HG03025 (cell line): ENCODE results near the gene SCGB3A2.

Experiments used
- ATAC-seq: cut with Tn5 transposase; IDR thresholded peaks from one replicate; pipeline ENCODE4 v1.9.1; 2021; ENCODE audit warnings: mild to moderate bottlenecking, moderate library complexity; ENCODE audit not compliant: unreplicated experiment, low FRiP score

SCGB3A2 gene

DNA sequence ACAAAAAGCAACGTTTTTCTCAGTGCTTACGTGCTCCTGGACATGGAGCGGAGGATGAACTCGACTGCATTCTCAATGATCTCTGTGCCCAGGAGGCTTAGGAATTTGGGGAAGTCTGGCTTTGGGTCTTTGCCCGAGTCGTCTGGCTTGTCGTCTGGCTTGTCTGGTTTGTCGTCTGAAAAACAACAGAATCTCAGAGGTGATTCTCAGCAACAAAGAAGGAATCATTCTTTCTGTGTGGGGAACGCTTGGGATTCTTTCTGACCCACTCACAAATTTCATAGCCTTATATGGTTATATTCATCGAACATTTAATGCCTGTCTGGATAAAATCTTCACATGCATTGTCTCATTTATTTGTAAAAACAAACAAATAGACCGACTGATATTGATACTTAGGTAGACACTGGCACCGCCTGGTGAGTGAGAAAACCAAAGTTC lies 23.1 kb downstream of the SCGB3A2 start:
- ATAC-seq: no peak

- no peak for ATAC-seq
Measured at GRCh38 chr5:147902609-147903115, 24.2 kb downstream of the SCGB3A2 start.

DNA sequence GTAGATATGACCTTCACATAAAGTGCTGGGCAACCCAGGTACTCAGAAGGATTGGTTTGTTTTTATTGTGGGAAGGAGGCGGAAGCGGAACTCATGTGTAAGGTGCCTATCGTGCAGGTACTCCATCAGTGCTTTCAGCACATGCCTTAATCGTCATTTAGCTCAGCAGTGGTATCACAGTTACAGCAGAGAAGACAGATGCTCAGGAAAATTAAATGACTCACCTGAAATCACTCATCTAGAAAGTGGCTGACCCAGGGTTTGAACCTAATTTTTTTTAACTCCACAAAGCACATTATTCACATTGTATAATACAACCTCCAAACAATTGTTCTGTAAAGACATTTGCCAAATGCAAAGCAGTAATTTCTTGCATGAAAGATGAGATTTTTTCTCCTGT lies 25.6 kb downstream of the SCGB3A2 start:
- no peak for ATAC-seq

- ATAC-seq: no peak
Measured at GRCh38 chr5:147906326-147907095, 28.0 kb downstream of the SCGB3A2 start, which contains the start of gene C5orf46. TSS of gene C5orf46 (minus strand) at chr5:147906538. CDS start at chr5:147906501, 37 bp downstream.

DNA sequence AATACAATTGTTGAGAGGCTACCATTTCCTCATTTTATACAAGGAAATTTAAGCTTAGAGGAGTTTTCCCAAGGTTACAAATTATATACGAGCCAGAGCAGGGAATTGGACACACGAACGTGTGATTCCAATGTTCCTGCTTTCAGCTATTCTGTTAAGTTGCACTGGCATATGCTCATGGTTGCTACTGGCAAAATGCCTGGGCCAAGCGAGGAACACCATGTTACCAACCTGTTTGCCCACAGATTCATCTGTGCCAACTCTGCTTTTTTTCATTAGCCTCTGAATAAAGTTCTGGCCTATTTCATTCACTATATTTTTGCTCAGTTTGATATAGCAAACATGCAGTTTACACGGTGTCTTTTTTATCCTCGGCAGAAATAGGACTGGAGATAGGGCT lies 32.9 kb downstream of the SCGB3A2 start:
- ATAC-seq: no peak

DNA sequence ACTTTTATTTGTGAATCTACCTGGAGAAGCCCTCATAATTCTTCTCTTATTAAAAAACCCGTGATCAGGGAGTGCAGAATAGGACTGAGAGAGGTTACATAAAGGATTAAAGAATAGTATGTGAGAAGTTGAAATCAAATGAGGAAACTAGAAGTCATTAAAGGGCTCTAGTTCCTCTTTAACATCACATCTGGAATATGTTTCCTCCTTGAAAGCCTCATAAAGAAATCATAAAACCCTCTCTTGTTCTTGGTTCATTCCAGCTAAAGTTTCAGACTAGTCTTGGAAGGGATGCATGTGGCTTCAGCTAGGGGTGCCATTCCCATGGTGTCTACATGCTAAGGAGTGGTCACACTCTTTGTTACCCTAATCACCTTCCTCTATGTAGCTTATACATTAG lies 33.5 kb downstream of the SCGB3A2 start:
- ATAC-seq: no peak

DNA sequence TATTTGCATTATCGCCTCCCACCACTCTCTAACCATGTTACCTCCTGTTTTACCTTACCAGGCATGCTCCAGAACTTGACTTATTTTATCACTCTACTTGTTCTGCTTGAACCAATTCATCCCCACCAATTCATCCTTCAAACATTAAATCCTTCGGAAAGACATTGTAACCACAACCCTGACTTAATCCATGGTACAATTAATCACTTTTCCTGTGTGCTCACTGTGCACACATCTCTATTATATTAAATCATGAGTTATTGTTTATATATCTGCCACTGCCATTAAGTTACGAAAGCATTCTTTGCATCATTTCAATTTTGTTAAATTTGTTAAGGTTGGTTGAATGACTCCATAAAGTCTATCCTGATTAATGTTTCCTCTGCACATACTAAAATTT lies 35.3 kb downstream of the SCGB3A2 start:
- no peak for ATAC-seq

DNA sequence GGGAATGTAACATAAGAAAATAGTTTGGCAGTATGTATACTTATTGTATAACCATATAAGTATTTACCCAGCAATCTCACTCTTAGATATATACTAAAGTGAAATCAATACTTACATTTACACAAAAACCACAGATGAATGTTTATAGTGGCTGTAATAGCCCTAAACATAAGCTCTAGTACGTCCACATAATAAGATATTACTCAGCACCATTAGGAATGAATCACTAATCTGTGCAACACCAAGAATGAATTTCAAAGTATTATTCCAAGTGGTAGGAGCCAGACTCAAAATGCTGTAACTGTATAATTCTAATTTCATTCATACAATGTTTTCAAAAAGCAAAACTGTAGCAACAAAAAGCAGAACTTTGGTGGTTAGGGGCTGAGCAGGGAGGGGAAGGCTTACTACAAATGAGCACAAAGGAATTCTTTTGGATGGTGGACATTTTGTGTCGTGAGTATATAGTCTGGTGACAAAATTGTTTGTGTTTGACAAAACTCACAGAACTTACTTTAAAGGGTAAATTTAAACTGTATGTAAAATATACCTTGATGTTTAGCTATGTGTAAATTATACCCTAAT lies 39.7 kb downstream of the SCGB3A2 start:
- ATAC-seq: no peak

- ATAC-seq: no peak
Measured at GRCh38 chr5:147918899-147919298, 40.4 kb downstream of the SCGB3A2 start.

DNA sequence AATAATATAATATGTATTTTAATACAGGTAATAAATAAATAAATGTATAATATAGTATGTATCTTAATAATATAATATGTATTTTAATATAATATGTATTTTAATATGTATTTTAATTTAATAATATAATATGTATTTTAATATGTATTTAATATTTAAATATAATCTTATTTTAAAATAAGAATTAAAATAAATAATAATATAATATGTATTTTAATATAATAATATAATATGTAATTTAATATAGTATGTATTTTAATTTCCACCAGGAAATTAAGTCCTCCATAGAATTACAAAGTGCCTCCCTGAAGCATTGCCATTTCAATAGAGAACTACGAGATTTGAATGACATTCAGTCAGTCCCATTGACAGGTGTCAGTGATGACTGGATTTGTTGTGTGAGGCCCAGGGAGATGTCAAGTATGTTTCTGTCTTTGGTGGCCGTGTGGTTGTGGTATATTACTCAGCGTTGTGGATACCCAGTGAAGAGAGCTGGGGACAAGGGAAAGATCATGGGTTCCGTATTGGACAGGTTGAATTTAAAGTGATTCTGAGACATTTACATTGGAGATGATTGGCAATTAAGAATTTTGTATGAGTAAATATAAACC lies 42.0 kb downstream of the SCGB3A2 start:
- ATAC-seq: no peak

GRCh38 chr5:147921136-147921535 lies 42.6 kb downstream of the SCGB3A2 start:
- ATAC-seq: no peak

DNA sequence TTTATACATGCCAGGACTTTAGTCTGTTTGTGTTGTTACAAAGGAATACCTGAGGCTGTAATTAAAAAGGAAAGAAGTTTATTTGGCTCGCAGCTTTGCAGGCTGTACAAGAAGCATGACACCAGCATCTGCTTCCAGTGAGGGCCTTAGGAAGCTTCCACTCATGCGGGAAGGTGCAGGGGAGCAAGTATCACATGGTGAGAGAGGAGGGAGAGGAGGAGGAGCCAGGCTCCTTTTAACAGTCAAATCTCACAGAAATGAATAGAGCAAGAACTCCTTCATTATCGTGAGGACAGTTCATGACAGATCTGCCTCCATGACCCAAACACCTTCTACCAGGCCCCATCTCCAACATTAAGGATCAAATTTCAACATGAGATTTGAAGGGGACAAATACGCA lies 46.5 kb downstream of the SCGB3A2 start:
- ATAC-seq: no peak

DNA sequence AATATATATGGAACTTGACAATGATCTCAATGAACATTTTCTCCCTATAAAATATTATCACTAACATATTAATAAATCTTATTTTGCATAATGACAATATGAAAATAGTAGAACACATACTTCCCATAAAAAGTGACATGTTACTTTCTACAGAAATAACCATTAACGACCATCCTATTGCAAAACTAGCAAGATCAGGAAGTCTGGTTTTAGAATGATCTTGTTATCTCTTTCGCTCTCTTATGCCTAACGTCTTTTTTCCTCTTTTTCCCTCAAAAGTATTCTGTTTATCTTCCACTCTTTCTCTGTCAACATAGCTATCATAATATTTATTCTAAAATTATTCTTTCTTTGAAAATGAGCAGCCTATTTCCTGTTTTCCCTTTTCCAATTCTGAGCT lies 49.4 kb downstream of the SCGB3A2 start:
- no peak for ATAC-seq

DNA sequence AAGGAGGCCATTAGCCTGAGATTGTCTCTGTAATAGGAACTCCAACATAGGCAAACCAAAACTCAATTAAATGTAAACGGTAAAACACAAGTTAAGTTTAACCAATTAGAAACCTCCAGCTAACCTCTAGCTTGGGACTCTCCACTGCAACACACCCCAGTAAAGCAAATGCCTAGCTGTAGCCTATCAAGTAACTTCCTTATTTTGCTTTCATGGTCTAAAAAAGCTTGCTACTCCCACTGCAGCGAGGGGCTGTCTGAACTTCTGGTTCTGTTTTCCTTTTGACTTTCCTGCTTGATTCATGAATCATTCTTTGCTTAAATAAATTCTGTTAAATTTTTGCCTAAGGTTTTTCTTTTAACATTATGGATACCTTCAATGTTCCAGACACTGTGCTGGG lies 52.3 kb downstream of the SCGB3A2 start:
- ATAC-seq: peak; percentile 92
